ENCODE measurements around the gene NMU. TPM values are rescaled to one million over a fixed set of nuclear protein-coding genes. Genes with fewer than 3 reads are reported as not detected.

The NMU gene
- total RNA-seq, 1 donor from 2014 or later = not detected

DNA sequence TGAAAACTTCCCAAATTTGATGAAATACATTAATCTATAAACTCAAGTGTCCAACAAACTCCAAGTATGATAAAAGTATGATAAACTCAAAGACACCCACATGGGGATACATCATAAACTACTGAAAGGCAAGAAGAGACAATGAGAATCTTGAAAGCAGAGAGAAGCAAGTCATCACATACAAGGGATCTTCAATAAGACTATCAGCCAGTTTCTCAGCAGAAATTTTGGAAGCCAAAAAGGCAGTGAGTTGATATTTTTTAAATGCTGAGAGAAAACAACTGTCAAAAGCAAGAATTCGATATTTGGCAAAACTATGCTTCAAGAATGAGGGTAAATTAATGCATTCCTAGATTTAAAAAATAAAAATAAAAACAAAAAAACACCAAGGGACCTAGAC, 60.6 kb downstream of the NMU start:
- TF ChIP-seq, protein P1, sequence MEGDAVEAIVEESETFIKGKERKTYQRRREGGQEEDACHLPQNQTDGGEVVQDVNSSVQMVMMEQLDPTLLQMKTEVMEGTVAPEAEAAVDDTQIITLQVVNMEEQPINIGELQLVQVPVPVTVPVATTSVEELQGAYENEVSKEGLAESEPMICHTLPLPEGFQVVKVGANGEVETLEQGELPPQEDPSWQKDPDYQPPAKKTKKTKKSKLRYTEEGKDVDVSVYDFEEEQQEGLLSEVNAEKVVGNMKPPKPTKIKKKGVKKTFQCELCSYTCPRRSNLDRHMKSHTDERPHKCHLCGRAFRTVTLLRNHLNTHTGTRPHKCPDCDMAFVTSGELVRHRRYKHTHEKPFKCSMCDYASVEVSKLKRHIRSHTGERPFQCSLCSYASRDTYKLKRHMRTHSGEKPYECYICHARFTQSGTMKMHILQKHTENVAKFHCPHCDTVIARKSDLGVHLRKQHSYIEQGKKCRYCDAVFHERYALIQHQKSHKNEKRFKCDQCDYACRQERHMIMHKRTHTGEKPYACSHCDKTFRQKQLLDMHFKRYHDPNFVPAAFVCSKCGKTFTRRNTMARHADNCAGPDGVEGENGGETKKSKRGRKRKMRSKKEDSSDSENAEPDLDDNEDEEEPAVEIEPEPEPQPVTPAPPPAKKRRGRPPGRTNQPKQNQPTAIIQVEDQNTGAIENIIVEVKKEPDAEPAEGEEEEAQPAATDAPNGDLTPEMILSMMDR (IDR thresholded peaks at IDR 0.05) = no peak
- Histone ChIP-seq H3K9me3 (peaks cover 0 to 12% of the 10 kb centered on the region in 2 donors), H3K27ac (no peak overlapping the region), H3K27me3 (no peaks in the 10 kb centered on the region), H3K4me1 (no peaks in the 10 kb centered on the region), H3K4me3 (no peak overlapping the region), H3K36me3 (no peaks in the 10 kb centered on the region)
- DNase-seq (ENCODE audit: low spot score in 2 of 2) = no peak
- intact Hi-C loops (cut with DNase I) = no loop called here

GRCh38 chr4:55574252-55574651, 61.8 kb downstream of the NMU start:
- Histone ChIP-seq H3K9me3 (peaks cover 0 to 12% of the 10 kb centered on the region in 2 donors), H3K27me3 (no peaks in the 10 kb centered on the region), H3K27ac (no peak overlapping the region), H3K36me3 (no peaks in the 10 kb centered on the region), H3K4me3 (no peak overlapping the region), H3K4me1 (no peaks in the 10 kb centered on the region)
- intact Hi-C loops (cut with DNase I) = no loop called here
- TF ChIP-seq, protein P1 (IDR thresholded peaks at IDR 0.05) = no peak
- no peak for DNase-seq (ENCODE audit: low spot score in 2 of 2)

DNA sequence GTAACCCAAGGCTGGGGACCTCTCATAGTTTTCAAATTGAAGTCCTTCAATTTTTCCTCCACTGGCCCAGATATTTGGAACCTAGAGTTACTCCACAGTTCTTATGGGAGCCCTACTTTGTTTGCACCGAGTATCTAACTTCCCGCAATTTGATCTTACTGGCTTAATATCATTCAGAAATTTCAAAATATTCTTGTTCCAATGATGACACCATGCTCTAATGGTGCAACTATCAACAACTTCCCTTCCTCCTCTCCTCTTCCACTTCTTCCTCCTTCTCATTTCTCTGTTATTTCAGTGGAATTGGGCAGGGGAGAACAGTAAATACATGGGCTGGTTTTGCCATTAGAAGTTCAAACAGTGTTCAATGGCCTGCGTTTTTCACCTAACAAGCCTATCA, 64.3 kb downstream of the NMU start:
- Histone ChIP-seq H3K4me1 (no peaks in the 10 kb centered on the region), H3K27ac (no peak overlapping the region), H3K4me3 (no peak overlapping the region), H3K9me3 (peaks cover 0 to 12% of the 10 kb centered on the region in 2 donors), H3K36me3 (no peaks in the 10 kb centered on the region), H3K27me3 (no peaks in the 10 kb centered on the region)
- TF ChIP-seq, protein P1 (IDR thresholded peaks at IDR 0.05) = no peak
- intact Hi-C loops (cut with DNase I) = no loop called here
- no peak for DNase-seq (ENCODE audit: low spot score in 2 of 2)

- TF ChIP-seq, protein P1 (IDR thresholded peaks at IDR 0.05) = no peak
- no peaks in the 10 kb centered on the region for H3K4me1 ChIP-seq
- H3K4me3 ChIP-seq = no peak overlapping the region
- H3K27me3 ChIP-seq = no peaks in the 10 kb centered on the region
- no peak overlapping the region for H3K27ac ChIP-seq
- H3K36me3 ChIP-seq = no peaks in the 10 kb centered on the region
- intact Hi-C loops (cut with DNase I) = no loop called here
- no peak for DNase-seq (ENCODE audit: low spot score in 2 of 2)
- no peaks in the 10 kb centered on the region for H3K9me3 ChIP-seq
Measured at GRCh38 chr4:55568905-55569504, 67.1 kb downstream of the NMU start.

DNA sequence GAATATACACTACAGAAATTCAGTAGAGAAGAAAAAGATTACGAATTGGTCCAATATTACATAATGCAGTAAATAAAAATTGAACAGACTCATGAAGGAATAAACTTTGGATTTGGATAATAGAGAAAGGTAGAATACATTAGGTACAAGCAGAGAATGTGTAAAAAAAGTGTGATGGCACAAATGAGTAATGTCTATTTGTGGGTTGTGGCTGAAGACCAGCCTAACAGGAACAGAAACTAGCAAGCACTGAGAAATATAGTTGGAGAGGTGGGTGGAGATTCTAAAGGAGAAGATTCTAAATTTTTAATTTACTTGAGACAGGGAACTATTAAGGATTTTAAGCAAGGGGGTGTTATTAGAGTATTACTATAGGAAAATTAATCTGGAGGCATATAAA, 74.2 kb downstream of the NMU start:
- TF ChIP-seq, protein P1 (IDR thresholded peaks at IDR 0.05) = no peak
- intact Hi-C loops (cut with DNase I) = no loop called here
- no peaks in the 10 kb centered on the region for H3K4me1 ChIP-seq
- no peak overlapping the region for H3K27ac ChIP-seq
- H3K27me3 ChIP-seq = no peaks in the 10 kb centered on the region
- H3K4me3 ChIP-seq = no peak overlapping the region
- no peak for DNase-seq (ENCODE audit: low spot score in 2 of 2)
- H3K36me3 ChIP-seq = no peaks in the 10 kb centered on the region
- no peaks in the 10 kb centered on the region for H3K9me3 ChIP-seq

DNA sequence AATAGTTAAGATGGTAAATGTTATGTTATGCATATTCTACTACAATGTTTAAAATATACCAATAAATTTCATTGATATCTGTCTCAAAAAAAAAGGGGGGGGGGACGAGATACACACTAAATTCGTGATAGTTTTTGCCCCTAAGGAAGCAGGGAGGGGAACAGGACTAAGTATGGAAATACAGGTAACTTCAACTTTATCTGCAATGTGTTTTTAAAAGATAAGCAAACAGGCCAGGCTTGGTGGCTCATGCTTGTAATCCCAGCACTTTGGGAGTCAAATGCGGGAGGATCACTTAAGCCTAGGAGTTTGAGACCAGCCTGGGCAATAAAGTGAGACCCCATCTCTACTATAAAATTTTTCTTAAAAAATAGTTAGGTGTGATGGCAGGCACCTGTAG, 76.0 kb downstream of the NMU start:
- Histone ChIP-seq H3K4me3 (no peak overlapping the region), H3K9me3 (no peaks in the 10 kb centered on the region), H3K4me1 (no peaks in the 10 kb centered on the region), H3K27ac (no peak overlapping the region), H3K27me3 (no peaks in the 10 kb centered on the region), H3K36me3 (no peaks in the 10 kb centered on the region)
- TF ChIP-seq, protein P1 (IDR thresholded peaks at IDR 0.05) = no peak
- intact Hi-C loops (cut with DNase I) = no loop called here
- DNase-seq (ENCODE audit: low spot score in 2 of 2) = no peak

All from ascending aorta (tissue), 2 donors.